CD4-positive, alpha-beta T cell (primary cell): ENCODE data around the gene NEK9. TPM values are rescaled to one million over a fixed set of nuclear protein-coding genes. Genes with fewer than 3 reads are reported as not detected.
A peak's percentile ranks its signal among the peaks of the same experiment; 100 is the strongest.

Source experiments
- ATAC-seq: fragments of 200-7000 bp; cut with Tn5 transposase; one replicate; pipeline ENCODE4 v1.10.0; 2022; ENCODE audit warnings: mild to moderate bottlenecking; ENCODE audit not compliant: poor library complexity
- CTCF ChIA-PET: fragments of 350-600 bp; sonication (Branson Sonifier 250); formaldehyde crosslinking; loops from one replicate; lab custom pipeline; 2021; ENCODE audit warnings: antibody characterized with exemption, inconsistent platforms; lab: Charles Lee
- POLR2A ChIA-PET: fragments of 350-600 bp; sonication (Branson Sonifier 250); formaldehyde crosslinking; loops from one replicate; lab custom pipeline; 2021; ENCODE audit warnings: antibody characterized with exemption, inconsistent platforms; lab: Charles Lee
- DNase-seq, 14 experiments: peaks; one replicate each; pipeline ENCODE4 v3.0.0-alpha.2; 2013 to 2020; ENCODE audit warnings: mixed read lengths in 2 of 14
- H3K27ac ChIP-seq, 2 donors: one replicate each; pipeline versions ENCODE4 v1.5.1 to v1.7.0; 2013; ENCODE audit warnings: low read length in 2 of 2, low read depth in 1 of 2, mild to moderate bottlenecking in 1 of 2
- H3K27me3 ChIP-seq, 2 experiments: 1 replicate in 1 of 2; 2 replicates in 1 of 2; pipeline versions ENCODE4 v1.6.1 to v1.7.0; 2013; ENCODE audit warnings: low read length in 2 of 2, control low read depth in 1 of 2, mild to moderate bottlenecking in 1 of 2, moderate library complexity in 1 of 2; ENCODE audit not compliant: insufficient read depth in 2 of 2, control insufficient read depth in 1 of 2
- H3K36me3 ChIP-seq: one replicate; pipeline ENCODE4 v1.6.1; 2013; ENCODE audit warnings: low read length, control low read depth; ENCODE audit not compliant: insufficient read depth
- H3K4me1 ChIP-seq: one replicate; pipeline ENCODE4 v1.6.1; 2013; ENCODE audit warnings: low read length, control low read depth; ENCODE audit not compliant: insufficient read depth
- H3K4me3 ChIP-seq: one replicate; pipeline ENCODE4 v1.5.1; 2013; ENCODE audit warnings: mild to moderate bottlenecking, low read length, moderate library complexity
- H3K9me3 ChIP-seq, 2 experiments: 1 replicate in 1 of 2; 2 replicates in 1 of 2; pipeline versions ENCODE4 v1.6.1 to v1.7.0; 2013; ENCODE audit warnings: low read length in 2 of 2, mild to moderate bottlenecking in 2 of 2, control low read depth in 1 of 2, moderate library complexity in 1 of 2; ENCODE audit not compliant: control insufficient read depth in 1 of 2, insufficient read depth in 1 of 2
- H3K27ac Mint-ChIP-seq: one replicate; pipeline ENCODE4 v1.8.0; 2020; ENCODE audit warnings: mixed read lengths
- H3K27me3 Mint-ChIP-seq: one replicate; pipeline ENCODE4 v1.8.0; 2021; ENCODE audit warnings: mixed read lengths
- H3K36me3 Mint-ChIP-seq: one replicate; pipeline ENCODE4 v1.8.0; 2021; ENCODE audit warnings: low read depth, mixed read lengths
- H3K4me1 Mint-ChIP-seq: one replicate; pipeline ENCODE4 v1.8.0; 2021; ENCODE audit warnings: low read depth, mixed read lengths
- H3K4me3 Mint-ChIP-seq: one replicate; pipeline ENCODE4 v1.8.0; 2020; ENCODE audit warnings: mild to moderate bottlenecking, mixed read lengths
- H3K9me3 Mint-ChIP-seq: one replicate; pipeline ENCODE4 v1.8.0; 2020; ENCODE audit warnings: mixed read lengths
- CTCF ChIP-seq: fragments of 200-600 bp; IDR thresholded peaks from one replicate; pipeline ENCODE4 v1.8.0; 2022; ENCODE audit warnings: antibody characterized with exemption, mild to moderate bottlenecking
- intact Hi-C, 2 experiments: fragments of 100-400 bp; cut with DNase I in 1 of 2; cut with micrococcal nuclease in 1 of 2; formaldehyde crosslinking; loops; one replicate each; pipeline versions ENCODE4 v1.15.1 to v1.9.0; 2023 to 2025; cut with DNase I, micrococcal nuclease
- total RNA-seq, 174 experiments: library from RNA in 2 of 174; stranded (reverse) in 2 of 174; gene quantifications; one replicate each; pipeline ENCODE4 v1.2.3 and lab custom pipeline; 2021 to 2026

Gene NEK9
- total RNA-seq, 2 experiments from 2014 or later, result 53.5 to 54.1 TPM

DNA sequence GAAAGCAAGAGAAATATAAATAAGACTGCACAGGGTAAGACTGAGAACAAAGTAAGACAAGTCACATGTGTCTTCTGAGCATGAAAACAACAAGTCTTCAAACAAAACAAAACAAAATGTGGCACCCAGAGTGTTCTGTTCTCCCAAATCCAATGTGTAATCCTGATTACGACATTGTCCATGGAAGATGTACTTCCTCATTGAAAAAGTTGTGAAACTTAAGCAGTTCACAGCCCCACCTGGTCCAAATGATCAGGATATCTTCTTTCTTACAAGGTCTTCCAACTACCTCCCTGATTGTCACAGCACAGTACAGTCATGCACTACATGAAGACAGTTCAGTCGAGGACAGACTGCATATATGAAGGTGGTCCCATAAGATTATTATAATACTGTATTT is 23.3 kb upstream of the NEK9 start:
- Histone ChIP-seq H3K4me1 (peaks cover 13% of the 10 kb centered on the region), H3K4me3 (no peak overlapping the region), H3K27ac (no peak overlapping the region), H3K36me3 (peaks cover 42% of the 10 kb centered on the region), H3K27me3 (no peaks in the 10 kb centered on the region), H3K9me3 (no peaks in the 10 kb centered on the region)
- ChIA-PET POLR2A (no interaction called here), CTCF (no interaction called here)
- H3K27ac Mint-ChIP-seq, result no peak overlapping the region
- no peak for DNase-seq
- H3K4me1 Mint-ChIP-seq, result peaks cover 57% of the 10 kb centered on the region
- H3K4me3 Mint-ChIP-seq, result no peak overlapping the region
- intact Hi-C loops, result no loop called here
- H3K9me3 Mint-ChIP-seq, result no peaks in the 10 kb centered on the region
- no peaks in the 10 kb centered on the region for H3K27me3 Mint-ChIP-seq
- no peak for ATAC-seq
- peaks cover 73% of the 10 kb centered on the region for H3K36me3 Mint-ChIP-seq
- no peak for TF ChIP-seq CTCF

- ATAC-seq, result no peak
- DNase-seq, result peak in 5 of 14 experiments; percentile 8 to 60 (median 24)
- ChIA-PET POLR2A (interaction anchor here (1.0 kb wide), 1 partner anchor 21 kb away, joined by 4 read pairs; the partner anchor contains the start of gene NEK9), CTCF (interaction anchor here (1.0 to 1.3 kb wide), 2 partner anchors 12 to 148 kb away, joined by 4 read pairs; no protein-coding TSS in a partner anchor)
- Mint-ChIP-seq H3K4me1 (peaks cover 71% of the 10 kb centered on the region), H3K9me3 (no peaks in the 10 kb centered on the region), H3K27me3 (no peaks in the 10 kb centered on the region), H3K36me3 (peaks cover 88% of the 10 kb centered on the region), H3K4me3 (no peak overlapping the region), H3K27ac (peak overlapping the region; percentile 14)
- H3K36me3 ChIP-seq, result peaks cover 46% of the 10 kb centered on the region
- intact Hi-C loops, result no loop called here
- no peak overlapping the region for H3K4me3 ChIP-seq
- H3K4me1 ChIP-seq, result peaks cover 22% of the 10 kb centered on the region
- H3K27ac ChIP-seq, result no peak overlapping the region
- no peak for TF ChIP-seq CTCF
- no peaks in the 10 kb centered on the region for H3K9me3 ChIP-seq
- H3K27me3 ChIP-seq, result no peaks in the 10 kb centered on the region
These were observed 20.7 kb upstream of the NEK9 start for GRCh38 chr14:75147423-75148071.

DNA sequence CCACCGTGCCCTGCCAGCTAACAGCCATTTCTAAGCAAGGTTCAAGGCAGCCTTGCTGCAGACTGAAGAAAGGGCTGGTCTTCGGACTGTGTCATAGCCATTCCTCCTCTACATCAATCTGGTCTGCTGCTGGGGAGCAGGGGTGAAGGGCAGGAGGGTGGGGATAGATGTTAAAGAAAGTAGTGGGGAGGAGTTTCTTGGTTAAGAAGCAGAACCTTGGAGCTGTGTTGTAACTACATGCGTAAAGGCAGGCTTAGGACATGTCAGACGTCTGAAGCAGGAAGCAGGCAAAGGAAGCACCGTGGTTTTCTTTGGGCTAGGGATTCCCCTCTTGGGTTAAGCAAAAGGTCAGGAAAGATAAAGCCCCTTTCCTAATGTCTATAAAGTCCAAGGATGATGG is 18.1 kb upstream of the NEK9 start:
- peak in 4 of 14 experiments; percentile 11 to 66 (median 60) for DNase-seq
- peak overlapping the region; percentile 79 for H3K27ac Mint-ChIP-seq
- peaks cover 72% of the 10 kb centered on the region for H3K4me1 Mint-ChIP-seq
- H3K9me3 Mint-ChIP-seq, result no peaks in the 10 kb centered on the region
- Histone ChIP-seq H3K4me1 (peaks cover 31% of the 10 kb centered on the region), H3K27ac (no peak overlapping the region), H3K9me3 (no peaks in the 10 kb centered on the region), H3K36me3 (peaks cover 28% of the 10 kb centered on the region), H3K4me3 (no peak overlapping the region), H3K27me3 (no peaks in the 10 kb centered on the region)
- ATAC-seq, result peak; percentile 76
- H3K27me3 Mint-ChIP-seq, result no peaks in the 10 kb centered on the region
- POLR2A ChIA-PET, result interaction anchor here (1.0 to 1.3 kb wide), 2 partner anchors 18 to 31 kb away, joined by 3 to 5 read pairs; partner anchors contain the start of genes NEK9 and TMED10
- intact Hi-C loops, result loop anchor here in 1 of 2 experiments (5.0 kb wide), 1 partner anchor 32 kb away; the partner anchor contains the start of gene TMED10
- CTCF ChIA-PET, result interaction anchor here (1.0 to 1.7 kb wide), 3 partner anchors 13 to 162 kb away, joined by 3 to 4 read pairs (median 3); no protein-coding TSS in a partner anchor
- H3K36me3 Mint-ChIP-seq, result peaks cover 66% of the 10 kb centered on the region
- TF ChIP-seq CTCF, result no peak
- no peak overlapping the region for H3K4me3 Mint-ChIP-seq
